Measurements from ENCODE around the gene PDF.

DNA sequence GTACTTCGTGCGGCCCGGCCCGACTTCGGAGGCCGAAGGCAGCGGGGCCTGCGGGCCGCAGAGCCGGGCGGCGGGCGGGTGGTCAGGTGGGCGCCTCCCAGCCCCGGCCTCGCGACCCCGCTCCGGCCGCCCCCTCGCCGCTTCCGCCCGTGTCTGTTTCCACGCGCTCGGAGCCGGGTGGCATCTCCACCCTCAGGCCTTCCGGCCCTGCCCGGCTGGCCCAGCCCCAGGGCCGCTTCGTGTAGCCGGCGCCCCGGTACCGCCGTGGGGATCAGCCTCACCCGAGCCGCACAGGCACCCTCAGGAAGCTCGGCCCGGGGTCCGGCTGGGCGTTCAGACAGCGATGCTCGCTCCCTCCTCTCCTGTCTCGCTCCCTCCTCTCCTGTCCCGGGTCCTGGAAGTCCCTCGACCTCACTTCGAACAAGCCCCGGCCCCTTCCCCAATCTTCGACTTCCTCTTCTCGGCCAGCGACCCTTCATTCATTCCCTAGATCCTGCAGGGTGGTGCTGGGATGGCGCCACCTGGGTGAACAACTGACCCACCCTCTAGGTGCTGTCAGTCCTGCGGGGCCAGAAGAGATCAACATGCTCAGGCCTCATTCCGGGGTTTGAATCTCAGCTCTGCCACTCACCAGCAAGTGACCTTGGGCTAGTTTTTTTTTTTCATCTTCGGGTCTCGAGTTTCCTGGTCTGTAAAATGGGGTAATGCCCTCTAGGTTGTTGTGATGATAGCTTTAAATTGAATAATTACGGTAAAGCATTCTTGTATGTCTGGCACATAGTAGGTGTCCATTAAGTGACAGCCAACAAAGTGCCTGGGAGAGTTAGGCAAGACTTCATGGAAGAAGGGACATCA is 18.6 kb downstream of the PDF start:
- no peak for TF ChIP-seq POLR2A (IDR thresholded peaks at IDR 0.05)
- TF ChIP-seq, protein P1, sequence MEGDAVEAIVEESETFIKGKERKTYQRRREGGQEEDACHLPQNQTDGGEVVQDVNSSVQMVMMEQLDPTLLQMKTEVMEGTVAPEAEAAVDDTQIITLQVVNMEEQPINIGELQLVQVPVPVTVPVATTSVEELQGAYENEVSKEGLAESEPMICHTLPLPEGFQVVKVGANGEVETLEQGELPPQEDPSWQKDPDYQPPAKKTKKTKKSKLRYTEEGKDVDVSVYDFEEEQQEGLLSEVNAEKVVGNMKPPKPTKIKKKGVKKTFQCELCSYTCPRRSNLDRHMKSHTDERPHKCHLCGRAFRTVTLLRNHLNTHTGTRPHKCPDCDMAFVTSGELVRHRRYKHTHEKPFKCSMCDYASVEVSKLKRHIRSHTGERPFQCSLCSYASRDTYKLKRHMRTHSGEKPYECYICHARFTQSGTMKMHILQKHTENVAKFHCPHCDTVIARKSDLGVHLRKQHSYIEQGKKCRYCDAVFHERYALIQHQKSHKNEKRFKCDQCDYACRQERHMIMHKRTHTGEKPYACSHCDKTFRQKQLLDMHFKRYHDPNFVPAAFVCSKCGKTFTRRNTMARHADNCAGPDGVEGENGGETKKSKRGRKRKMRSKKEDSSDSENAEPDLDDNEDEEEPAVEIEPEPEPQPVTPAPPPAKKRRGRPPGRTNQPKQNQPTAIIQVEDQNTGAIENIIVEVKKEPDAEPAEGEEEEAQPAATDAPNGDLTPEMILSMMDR (IDR thresholded peaks at IDR 0.05) = no peak
- no peak for TF ChIP-seq POLR2AphosphoS5 (IDR thresholded peaks at IDR 0.05)

All from breast epithelium (tissue), 3 donors.